CD4-positive, alpha-beta T cell treated with Interleukin-17A for 1 hour (primary cell): ENCODE results near the gene KLHDC9.

Experiments used
- DNase-seq: peaks from one replicate; pipeline ENCODE4 v3.0.0-alpha.2; 2020

Gene KLHDC9

GRCh38 chr1:161077426-161077825 is 20.7 kb upstream of the KLHDC9 start:
- DNase-seq: no peak

- DNase-seq: no peak
Observed at GRCh38 chr1:161079436-161080110, 18.6 kb upstream of the KLHDC9 start.

GRCh38 chr1:161080441-161081405 is 17.4 kb upstream of the KLHDC9 start:
- DNase-seq: no peak

- DNase-seq: no peak
Observed at GRCh38 chr1:161081519-161081918, 16.6 kb upstream of the KLHDC9 start.

DNA sequence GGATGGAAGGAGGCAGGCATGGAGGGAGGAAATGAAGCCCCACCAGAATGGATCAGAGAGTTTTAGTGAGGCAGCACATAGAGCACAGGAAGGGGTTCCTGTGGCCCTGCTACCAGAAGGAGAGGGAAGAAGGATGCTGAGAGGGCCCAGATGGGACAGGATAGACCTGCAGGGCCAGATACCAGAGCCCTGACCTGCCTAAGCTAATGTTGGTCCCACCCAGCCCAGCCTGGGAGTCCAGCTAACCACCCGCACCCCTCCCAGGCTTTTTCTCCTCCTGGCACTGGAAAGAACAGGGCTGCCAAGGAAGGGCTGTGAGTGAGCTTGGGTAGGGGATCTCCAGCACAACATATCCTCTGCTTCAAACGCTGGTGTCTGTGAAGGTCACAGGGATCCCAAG is 15.7 kb upstream of the KLHDC9 start:
- no peak for DNase-seq

DNA sequence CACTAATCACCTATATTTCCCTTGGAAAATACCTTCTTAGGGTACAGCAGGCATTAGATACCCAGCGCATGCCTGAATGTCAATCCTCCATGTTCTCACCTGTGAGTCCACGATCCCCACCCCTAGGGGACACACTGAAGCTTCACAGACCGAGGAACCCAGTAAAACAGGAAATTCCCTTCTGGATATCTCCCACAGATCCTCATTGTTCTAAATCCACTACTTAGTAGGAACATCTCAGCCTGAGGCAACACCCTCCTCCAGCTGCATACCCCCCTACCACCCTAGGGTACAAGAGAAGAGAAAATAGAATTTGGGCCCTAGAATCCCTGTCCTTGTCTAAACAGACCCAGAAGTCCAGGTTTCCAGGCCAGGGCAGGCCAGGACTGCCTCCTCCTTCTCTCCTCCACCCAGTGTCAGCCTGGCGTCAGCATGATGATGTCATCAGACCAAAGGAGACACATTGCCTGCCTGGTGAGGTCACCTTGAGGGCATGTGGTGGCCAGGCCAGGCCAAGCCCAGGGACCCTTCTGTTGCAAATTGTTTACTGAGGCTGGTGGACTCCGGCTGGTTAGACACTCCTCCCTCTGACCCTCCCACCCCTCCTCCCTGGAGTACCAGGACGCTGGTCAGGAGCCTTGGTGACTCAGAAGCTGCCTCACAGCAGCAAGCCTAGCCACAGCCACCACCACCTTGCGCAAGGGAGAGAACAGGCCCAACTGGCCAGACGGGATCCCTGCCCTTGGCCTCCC is 15.0 kb upstream of the KLHDC9 start:
- peak; percentile 22 for DNase-seq

DNA sequence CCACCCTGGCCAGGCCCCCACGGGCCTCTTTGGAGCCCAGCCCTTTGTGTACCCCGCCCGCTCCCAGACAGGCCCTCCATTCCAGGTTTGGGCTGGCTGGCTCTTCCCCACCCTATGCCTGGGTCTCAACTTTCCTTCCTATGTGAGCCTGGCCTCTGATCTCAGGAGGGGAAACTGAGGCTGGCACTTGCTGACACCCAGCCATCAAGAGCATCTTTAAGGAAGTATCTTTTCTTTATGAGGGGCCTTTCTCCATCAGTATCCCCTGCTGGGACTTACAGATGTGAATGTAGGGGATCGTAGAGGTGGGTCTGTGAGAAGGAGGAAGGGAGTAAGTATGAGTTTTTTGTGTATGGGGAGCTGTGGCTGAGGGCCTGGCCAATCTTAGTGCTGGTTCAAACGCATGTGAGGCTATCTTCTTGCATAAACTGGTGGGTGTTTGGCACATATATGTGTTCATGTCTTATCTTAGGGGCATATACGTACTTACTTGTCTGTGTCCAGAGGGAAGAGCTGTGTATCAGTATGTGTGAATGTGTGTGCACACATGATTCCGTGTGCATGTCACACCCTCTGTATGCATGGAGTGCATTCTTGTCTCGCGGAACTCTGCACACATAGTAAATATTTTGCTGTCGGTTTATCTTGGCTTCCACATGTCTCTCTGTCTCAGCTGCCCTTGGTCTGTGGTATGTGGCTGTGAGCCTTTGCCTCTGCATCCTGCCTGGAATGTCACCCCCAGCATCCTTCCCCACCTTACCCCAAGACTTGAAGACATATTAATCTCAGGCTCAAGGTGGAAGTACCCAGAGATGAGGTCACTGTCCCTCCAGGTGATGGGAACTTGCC is 14.2 kb upstream of the KLHDC9 start:
- DNase-seq: no peak

- no peak for DNase-seq
Observed at GRCh38 chr1:161084597-161084988, 13.6 kb upstream of the KLHDC9 start.

DNA sequence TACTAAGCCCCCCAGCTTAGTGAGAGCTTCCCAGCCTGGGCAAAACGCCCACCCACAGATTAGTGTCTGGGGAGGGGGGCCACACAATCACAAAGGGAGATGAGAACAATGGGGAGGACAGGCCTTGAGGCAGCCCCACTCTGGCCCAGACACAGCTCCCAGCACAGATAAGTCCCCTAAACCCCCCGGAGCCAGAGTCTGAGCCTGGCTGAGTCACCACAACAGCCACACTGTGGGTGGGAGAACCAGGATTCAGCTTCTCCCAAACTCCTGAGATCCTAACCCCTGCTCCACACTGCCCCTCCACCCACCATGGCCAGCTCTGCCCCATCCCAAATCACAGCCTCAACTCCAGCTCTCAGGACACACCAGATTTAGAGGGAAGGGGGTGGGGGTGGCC is 13.0 kb upstream of the KLHDC9 start:
- no peak for DNase-seq

DNA sequence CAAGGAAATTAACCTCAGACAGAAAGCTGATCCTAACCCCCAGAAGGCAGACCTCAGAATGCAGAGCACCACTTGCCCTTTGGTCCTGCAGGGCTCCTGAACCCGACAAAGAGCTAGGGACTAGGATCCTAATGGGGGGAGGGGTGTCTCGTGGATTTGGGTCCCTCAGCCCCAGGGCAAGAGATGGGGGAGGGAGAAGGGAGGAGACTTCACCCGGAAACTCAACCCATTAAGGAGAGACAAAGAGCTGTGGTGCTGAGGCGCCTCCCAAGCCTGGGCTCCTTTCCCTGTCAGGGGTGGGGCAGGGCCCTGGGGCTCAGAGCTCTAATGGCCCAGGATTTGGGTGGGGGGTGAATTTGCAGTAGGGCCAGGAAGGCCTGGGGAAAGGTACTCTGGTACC is 11.7 kb upstream of the KLHDC9 start:
- no peak for DNase-seq

GRCh38 chr1:161088587-161089110 is 9.5 kb upstream of the KLHDC9 start:
- DNase-seq: no peak

- DNase-seq: no peak
Observed at GRCh38 chr1:161089251-161089924, 8.8 kb upstream of the KLHDC9 start, which contains the start of gene NECTIN4. NECTIN4 (minus strand) TSS chr1:161089558; CDS start chr1:161089296, 262 bp downstream.

DNA sequence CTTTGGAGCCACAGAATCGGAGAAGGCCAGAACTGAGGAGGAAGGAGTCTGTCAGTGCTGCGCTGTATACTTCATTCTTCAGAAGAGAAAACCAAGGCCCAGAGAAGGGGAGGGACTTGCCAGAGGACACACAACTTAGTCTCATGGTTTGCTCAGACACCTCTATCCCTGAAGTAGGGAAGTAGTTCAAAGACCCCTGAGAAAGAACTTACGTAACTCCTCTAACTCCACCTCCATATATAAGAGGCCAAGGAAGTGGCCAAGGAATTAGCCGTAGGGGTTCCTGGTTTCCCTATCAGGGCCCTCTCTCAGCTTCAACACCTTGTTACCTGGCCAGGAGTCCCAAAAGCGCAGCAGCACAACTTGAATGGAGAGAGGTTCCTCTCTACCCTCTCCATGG is 8.2 kb upstream of the KLHDC9 start:
- DNase-seq: no peak

GRCh38 chr1:161090617-161091016 is 7.5 kb upstream of the KLHDC9 start:
- no peak for DNase-seq

DNA sequence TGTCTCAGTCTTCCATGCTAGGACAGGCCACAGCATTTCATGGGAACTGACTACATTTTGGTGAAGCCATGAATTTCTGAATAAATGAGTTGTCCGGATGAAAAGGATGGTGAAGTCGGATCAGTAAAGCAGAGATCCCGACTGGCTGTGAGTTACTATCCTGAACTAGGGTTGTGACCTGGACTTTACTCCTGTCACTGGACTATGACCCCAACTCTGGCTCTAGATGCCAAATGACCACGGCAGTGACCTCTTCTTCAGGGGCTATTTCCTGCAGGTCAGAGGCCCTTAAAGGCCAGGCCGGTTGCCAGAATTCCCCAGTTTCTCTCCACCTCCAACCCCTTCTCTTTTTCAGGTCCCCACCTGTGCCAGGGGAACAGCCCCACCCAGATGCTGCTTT is 7.1 kb upstream of the KLHDC9 start:
- DNase-seq: no peak

DNA sequence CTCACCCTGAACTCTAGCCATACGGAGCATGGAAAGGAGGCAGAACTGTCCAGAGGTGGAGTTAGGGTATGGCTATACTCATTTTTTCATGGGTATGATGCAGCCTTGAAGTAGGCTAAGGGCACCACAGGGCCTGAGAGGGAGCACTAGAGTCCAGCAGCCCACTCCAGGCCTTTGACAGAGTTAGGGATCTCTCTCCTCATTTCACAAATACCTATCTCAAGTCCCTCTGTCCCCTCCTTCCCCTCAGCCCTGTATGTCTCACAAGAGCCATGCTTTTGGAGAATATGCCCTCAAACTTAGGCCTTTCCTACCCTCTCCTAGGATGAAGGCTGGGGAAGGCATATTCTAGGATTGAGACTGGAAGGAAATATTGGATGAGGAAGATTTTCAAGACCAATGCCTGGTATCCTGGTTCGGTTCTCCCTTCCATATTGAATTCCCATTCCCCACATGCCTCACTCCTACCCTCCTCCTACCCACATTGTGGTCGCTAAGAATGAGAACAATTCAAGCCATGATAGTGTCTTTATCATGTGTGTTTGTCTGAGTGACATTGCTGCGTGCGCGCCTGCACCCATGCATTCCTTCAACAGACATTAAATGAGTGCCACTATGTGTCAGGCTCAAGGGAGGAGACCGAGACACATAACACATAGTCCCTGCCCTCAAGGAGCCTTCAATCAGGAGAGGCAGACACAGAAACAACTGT is 6.2 kb upstream of the KLHDC9 start:
- DNase-seq: no peak

- DNase-seq: no peak
Observed at GRCh38 chr1:161092621-161093028, 5.5 kb upstream of the KLHDC9 start.

DNA sequence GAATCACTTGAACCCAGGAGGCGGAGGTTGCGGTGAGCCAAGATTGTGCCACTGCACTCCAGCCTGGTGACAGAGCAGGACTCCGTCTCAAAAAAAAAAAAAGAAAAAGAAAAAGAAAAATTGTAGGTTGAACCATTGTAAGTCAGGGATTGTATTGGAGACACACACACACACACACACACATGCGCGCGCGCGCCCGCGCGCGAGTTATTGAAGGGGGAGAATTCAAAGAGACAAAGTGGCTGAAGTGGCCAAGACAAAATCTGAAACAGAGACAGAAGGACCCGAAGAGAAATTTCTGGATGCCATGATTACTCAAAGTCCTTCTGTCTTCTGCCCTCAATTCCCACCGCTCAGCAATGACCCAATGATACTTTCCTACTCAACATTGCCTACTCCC is 3.7 kb upstream of the KLHDC9 start:
- DNase-seq: no peak

- DNase-seq: no peak
Observed at GRCh38 chr1:161095230-161095629, 2.9 kb upstream of the KLHDC9 start.

- DNase-seq: no peak
Observed at GRCh38 chr1:161096015-161096414, 2.1 kb upstream of the KLHDC9 start.

GRCh38 chr1:161096530-161096929 is 1.6 kb upstream of the KLHDC9 start:
- no peak for DNase-seq
